Activated naive CD4-positive, alpha-beta T cell treated with anti-CD3 and anti-CD28 coated beads, Interleukin-2, amount 50 U/mL, for 24 hours (primary cell): ENCODE results near the gene DNAH17.
A peak's percentile ranks its signal among the peaks of the same experiment; 100 is the strongest.

ENCODE experiments used
- H3K27ac Mint-ChIP-seq: one replicate; pipeline ENCODE4 v1.8.0; 2021; ENCODE audit warnings: mild to moderate bottlenecking, mixed read lengths
- H3K27me3 Mint-ChIP-seq: one replicate; pipeline ENCODE4 v1.8.0; 2021; ENCODE audit warnings: mixed read lengths
- H3K36me3 Mint-ChIP-seq: one replicate; pipeline ENCODE4 v1.8.0; 2021; ENCODE audit warnings: mixed read lengths
- H3K4me1 Mint-ChIP-seq: one replicate; pipeline ENCODE4 v1.8.0; 2021; ENCODE audit warnings: mixed read lengths
- H3K4me3 Mint-ChIP-seq: one replicate; pipeline ENCODE4 v1.8.0; 2021; ENCODE audit warnings: mild to moderate bottlenecking, mixed read lengths
- H3K9me3 Mint-ChIP-seq: one replicate; pipeline ENCODE4 v1.8.0; 2021; ENCODE audit warnings: mixed read lengths

Gene DNAH17

DNA sequence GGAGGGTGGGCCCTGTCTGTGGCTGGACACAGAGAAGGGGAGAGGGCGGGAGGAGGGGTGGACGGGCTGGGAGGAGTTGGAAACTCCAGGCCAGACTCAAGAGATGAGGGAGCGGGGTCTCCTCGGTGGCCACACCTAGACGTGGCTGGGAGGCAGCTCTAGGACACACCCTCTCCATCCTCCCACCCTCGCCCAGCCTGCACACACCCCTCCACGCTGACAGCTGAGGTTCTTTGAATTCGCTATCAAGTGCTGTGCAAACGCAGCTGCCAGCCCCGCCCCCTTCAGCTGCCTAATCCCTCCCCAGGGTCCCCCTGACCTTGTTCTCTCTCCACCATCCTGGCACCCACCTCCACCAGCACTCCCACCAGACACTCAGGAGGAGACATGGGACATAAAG, 48.7 kb downstream of the DNAH17 start:
- Mint-ChIP-seq H3K36me3 (no peaks in the 10 kb centered on the region), H3K9me3 (no peaks in the 10 kb centered on the region), H3K27me3 (no peaks in the 10 kb centered on the region), H3K27ac (no peak overlapping the region), H3K4me3 (no peak overlapping the region), H3K4me1 (peaks cover 4% of the 10 kb centered on the region)

DNA sequence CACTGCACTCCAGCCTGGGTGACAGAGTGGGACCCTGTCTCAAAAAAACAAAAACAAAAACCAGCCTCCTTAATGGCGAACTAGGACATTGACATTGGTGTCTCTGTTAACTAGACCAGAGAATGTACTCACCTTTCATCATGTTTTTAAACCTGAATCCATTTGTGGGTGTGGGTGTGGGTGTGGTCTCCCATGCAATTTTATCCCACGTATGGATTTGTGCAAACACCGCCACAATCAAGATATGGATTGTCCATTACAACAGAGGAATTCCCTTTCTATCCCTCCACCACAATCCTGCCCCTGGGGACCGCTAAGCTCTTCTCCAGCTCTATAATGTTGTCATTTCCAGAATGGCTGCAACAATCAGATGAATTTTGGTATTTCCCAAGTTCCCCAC, 49.9 kb downstream of the DNAH17 start:
- H3K27me3 Mint-ChIP-seq: no peaks in the 10 kb centered on the region
- H3K9me3 Mint-ChIP-seq: no peaks in the 10 kb centered on the region
- no peaks in the 10 kb centered on the region for H3K36me3 Mint-ChIP-seq
- H3K4me1 Mint-ChIP-seq: no peaks in the 10 kb centered on the region
- H3K27ac Mint-ChIP-seq: no peak overlapping the region
- H3K4me3 Mint-ChIP-seq: no peak overlapping the region

DNA sequence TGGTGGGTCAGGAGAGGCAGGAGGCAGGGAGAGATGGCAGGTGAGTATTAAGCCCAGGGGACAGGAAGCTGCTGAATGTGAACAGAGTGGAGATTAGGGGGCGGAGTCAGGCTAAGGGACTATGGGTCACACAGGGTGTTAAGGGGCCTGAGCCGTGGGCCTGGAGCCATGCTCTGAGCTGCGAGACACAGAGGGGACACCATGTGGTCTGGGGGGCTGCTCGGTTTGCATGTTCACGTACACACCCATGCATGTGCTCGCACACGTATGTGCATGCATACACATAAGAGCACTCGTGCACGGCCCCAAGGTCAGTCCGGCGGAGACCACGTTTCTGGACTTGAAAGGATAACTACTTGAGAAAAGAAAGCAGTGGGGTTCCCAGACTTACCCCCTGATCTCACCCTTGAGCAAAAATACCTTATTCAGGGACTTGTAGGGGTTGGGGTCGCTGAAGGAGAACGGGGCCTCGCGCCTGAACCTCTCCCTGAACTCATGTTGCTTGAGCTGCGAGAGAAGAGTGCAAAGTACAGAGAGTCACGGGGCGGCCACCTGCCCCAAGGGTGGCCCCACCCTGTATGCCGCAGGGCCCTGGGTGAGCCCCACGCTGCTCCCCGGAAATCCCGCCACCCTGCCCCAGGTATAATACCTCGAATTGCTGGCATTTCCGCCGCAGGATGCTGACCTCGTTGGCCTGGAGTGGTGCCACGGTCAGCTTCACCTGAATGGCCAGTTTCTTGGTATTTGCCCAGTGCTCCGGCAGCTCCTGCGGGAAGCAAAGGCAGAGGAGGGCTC, 50.8 kb downstream of the DNAH17 start:
- Mint-ChIP-seq H3K27ac (no peak overlapping the region), H3K27me3 (no peaks in the 10 kb centered on the region), H3K36me3 (no peaks in the 10 kb centered on the region), H3K4me3 (no peak overlapping the region), H3K4me1 (no peaks in the 10 kb centered on the region), H3K9me3 (no peaks in the 10 kb centered on the region)

DNA sequence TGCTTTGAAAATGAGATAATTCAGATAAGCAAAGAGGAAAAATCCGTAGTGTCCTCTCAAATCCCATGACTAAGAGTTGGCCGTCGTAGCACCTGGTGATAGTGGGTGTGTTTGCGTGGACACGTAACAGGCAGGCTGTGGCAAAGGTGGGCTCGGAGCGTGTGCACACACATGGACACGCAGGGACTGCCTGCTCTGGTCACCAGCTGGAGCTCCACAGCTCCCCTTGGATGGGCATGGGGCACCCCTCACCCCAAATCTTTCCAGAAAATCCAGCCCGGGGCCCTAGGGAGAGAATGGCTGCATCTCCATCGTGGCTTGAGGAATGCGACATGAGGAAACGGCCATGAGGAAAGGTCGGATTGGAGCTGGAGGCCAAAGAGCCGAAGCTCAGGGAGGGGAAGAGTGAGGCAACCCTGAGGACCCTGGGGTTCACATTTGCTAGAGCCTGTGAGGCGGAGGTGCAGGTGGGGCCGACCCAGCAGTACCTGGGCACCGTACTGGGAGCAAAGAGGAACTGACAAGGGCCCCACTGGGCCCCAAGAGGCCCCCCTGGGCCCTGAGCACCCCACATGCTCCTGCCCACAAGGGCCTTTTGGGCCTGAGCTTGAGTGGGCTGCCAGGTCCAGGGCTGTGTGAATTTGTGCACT, 51.6 kb downstream of the DNAH17 start:
- no peak overlapping the region for H3K4me3 Mint-ChIP-seq
- H3K9me3 Mint-ChIP-seq: no peaks in the 10 kb centered on the region
- H3K27ac Mint-ChIP-seq: no peak overlapping the region

DNA sequence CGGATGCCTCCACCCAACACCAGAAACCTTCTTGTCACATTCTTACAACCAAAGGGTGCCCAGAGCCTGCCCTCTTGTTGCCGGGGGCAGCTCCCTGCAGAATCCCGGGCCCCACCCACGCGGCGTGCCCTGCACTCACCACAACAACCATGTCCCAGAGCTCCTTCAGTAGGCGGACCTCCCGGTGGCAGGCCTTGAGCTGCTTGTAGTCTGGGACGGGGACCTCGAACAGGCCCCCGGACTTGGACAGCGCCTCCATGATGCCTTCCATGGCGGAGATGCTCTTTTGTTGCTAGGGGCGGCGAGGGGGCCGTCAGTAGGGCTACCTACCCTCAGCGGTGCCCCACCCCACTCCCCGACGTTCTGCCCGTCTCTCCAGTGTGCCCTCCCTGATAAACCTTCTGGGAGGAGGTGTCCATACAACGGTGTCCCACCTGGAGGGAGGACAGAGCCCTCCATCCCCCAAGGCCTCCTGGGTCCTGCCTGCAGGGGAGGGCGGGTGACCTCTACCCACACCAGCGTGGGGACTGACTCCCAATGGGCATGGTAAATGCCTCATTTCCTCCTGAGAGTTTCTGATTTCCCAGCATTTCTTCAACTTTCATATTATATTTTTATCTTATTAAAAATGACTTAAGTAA, 52.2 kb downstream of the DNAH17 start:
- Mint-ChIP-seq H3K4me3 (no peak overlapping the region), H3K36me3 (no peaks in the 10 kb centered on the region), H3K9me3 (no peaks in the 10 kb centered on the region), H3K4me1 (no peaks in the 10 kb centered on the region), H3K27ac (no peak overlapping the region), H3K27me3 (no peaks in the 10 kb centered on the region)

More for the DNA sequence above, 51.6 kb downstream of the DNAH17 start:
- Mint-ChIP-seq H3K4me1 (no peaks in the 10 kb centered on the region), H3K36me3 (no peaks in the 10 kb centered on the region), H3K27me3 (no peaks in the 10 kb centered on the region)

DNA sequence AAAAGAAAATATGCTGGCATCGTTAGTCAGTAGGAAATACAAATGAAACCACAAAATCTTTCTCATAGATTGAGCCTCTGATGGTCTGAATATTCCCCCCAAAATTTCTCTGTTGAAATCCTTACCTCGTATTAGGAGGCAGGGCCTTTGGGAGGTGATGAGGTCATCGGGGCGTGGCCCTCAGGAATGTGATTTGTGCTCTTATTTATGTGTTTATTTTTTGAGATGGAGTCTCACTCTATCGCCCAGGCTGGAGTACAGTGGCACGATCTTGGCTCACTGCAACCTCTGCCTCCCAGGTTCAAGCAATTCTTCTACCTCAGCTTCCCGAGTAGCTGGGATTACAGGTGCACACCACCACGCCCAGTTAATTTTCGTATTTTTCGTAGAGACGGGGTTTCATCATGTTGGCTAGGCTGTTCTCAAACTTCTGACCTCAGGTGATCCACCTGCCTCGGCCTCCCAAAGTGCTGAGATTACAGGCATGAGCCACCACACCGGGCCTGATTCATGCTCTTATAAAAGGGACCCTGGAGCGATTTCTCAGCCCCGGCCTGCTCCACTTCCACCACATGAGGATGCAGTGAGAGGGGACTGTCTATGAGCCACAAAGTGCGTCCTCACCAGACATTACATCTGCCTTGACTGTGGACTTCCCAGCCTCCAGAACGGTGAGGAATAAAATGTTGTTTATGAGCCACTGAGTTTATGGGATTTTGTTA, 53.1 kb downstream of the DNAH17 start:
- H3K4me1 Mint-ChIP-seq: no peaks in the 10 kb centered on the region
- H3K27ac Mint-ChIP-seq: no peak overlapping the region

DNA sequence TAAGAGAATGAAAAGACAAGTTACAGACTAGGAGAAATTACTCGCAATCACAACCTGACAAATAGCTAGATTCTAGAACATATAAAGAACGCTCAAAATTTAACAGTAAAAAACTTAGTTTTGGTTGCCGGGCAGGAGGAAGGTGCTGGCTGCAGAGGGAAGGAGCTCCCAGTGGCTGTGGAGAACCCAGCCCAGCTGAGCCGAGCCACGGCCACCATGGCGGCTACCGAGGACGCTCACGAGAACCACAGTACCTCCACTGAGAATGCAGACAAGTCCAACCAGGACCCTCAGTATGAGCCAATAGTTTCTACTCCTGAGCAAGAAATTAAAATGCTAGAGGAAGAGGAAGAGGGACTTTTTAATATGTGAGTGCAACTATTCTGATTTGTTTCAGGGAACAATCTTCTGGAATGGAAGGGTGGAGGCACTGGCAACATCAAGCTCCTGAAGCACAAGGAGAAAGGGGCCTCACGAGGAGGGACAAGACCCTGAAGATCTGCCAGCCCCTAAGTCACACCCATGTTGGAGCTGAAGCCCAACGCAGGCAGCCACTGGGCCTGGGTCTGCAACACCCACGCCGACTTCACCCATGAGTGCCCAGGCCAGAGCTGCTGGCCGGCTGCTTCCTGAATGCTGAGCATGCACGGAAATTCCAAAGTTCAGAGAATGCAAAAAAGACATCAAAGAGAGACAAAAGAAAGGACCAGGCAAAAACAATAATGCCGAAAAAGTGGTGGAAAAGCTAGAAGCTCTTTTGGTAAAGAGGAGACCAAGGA, 55.0 kb downstream of the DNAH17 start:
- no peaks in the 10 kb centered on the region for H3K4me1 Mint-ChIP-seq
- H3K27me3 Mint-ChIP-seq: no peaks in the 10 kb centered on the region
- no peaks in the 10 kb centered on the region for H3K9me3 Mint-ChIP-seq
- no peak overlapping the region for H3K27ac Mint-ChIP-seq
- no peaks in the 10 kb centered on the region for H3K36me3 Mint-ChIP-seq
- H3K4me3 Mint-ChIP-seq: no peak overlapping the region

More for the DNA sequence above, 53.1 kb downstream of the DNAH17 start:
- H3K27me3 Mint-ChIP-seq: no peaks in the 10 kb centered on the region
- H3K36me3 Mint-ChIP-seq: no peaks in the 10 kb centered on the region
- no peak overlapping the region for H3K4me3 Mint-ChIP-seq
- no peaks in the 10 kb centered on the region for H3K9me3 Mint-ChIP-seq

DNA sequence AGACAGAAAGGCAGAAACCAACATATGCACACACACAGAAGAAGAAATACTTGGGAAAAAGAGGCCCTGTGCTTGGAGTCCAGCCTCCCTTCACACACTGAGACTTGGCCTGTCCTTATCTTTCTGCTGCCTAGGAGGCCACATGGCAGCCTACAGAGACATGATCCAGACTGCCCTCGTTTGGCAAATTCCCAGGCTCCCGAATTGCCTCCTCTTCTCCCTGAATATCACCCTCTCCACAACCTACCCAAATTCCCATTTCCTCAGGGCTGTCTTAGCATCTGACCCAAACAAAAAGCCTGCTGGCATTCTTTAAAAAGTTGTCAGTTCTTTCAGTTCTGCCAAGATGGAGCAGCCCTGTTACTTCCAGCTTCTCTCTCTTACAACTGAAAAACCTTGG, 59.8 kb downstream of the DNAH17 start:
- Mint-ChIP-seq H3K4me1 (no peaks in the 10 kb centered on the region), H3K9me3 (no peaks in the 10 kb centered on the region), H3K4me3 (no peak overlapping the region), H3K27ac (peak overlapping the region; percentile 32), H3K27me3 (peaks cover 1% of the 10 kb centered on the region), H3K36me3 (no peaks in the 10 kb centered on the region)

DNA sequence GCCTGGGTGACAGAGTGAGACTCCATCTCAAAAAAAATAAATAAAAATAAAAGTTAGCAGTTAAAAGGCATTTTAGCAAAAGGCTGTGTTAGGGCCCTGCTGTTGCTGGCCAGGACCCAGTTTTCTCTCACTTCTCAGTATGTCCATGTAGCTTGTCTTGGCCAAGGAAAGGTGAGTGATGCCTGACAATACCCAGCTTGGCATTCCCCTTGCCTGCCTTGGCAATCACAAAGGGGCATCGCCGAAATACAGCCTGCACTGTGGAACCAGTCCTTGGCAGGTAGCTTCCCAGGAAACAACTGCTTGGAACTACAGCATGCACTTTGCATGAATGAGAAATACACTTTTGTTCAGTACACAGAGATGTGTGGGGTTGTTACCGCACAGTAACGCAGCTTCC, 61.7 kb downstream of the DNAH17 start:
- Mint-ChIP-seq H3K36me3 (no peaks in the 10 kb centered on the region), H3K27me3 (peaks cover 1% of the 10 kb centered on the region), H3K4me3 (no peak overlapping the region), H3K9me3 (no peaks in the 10 kb centered on the region), H3K4me1 (no peaks in the 10 kb centered on the region), H3K27ac (no peak overlapping the region)

DNA sequence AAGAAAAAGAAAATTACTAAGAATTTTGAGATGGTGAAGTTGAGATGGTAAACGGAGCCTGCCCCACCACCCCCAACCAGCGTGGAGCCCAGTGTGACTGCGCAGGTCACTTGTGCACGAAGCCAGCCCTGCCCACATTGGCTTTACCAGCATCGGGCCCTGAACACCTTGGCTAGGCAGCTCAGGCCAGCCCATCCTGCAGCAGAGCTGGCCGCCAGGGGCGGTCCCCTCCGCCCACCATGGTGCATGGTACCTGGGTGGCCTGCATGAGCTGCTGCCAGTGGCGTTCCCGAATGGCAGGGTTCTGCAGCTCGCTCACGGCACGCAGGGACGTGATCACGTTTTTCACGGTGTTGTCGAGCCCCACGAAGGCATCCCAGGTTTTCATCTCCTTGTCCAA, 62.7 kb downstream of the DNAH17 start:
- Mint-ChIP-seq H3K4me1 (no peaks in the 10 kb centered on the region), H3K27ac (no peak overlapping the region), H3K27me3 (peaks cover 1% of the 10 kb centered on the region), H3K9me3 (no peaks in the 10 kb centered on the region), H3K36me3 (no peaks in the 10 kb centered on the region), H3K4me3 (no peak overlapping the region)

DNA sequence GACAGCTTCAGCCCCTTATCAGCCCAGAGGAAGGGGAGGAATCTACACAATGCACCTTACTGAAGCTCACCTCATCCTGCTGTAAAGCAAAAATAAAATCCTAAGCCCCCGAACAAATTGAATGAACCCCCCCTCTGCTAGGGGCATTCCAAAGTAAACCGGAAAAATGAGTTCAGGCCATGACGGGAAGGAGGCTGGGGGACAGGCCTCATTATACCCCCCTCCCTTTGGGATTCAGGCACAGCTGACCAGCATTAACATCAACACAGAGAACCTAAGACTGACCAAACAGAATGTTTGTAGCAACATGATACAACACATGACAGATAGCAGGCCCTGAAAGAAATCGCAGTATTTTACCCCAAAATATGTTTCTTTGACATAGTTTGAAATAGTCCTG, 64.2 kb downstream of the DNAH17 start:
- Mint-ChIP-seq H3K27me3 (peaks cover 1% of the 10 kb centered on the region), H3K4me3 (no peak overlapping the region), H3K27ac (no peak overlapping the region), H3K4me1 (no peaks in the 10 kb centered on the region), H3K9me3 (no peaks in the 10 kb centered on the region), H3K36me3 (no peaks in the 10 kb centered on the region)

DNA sequence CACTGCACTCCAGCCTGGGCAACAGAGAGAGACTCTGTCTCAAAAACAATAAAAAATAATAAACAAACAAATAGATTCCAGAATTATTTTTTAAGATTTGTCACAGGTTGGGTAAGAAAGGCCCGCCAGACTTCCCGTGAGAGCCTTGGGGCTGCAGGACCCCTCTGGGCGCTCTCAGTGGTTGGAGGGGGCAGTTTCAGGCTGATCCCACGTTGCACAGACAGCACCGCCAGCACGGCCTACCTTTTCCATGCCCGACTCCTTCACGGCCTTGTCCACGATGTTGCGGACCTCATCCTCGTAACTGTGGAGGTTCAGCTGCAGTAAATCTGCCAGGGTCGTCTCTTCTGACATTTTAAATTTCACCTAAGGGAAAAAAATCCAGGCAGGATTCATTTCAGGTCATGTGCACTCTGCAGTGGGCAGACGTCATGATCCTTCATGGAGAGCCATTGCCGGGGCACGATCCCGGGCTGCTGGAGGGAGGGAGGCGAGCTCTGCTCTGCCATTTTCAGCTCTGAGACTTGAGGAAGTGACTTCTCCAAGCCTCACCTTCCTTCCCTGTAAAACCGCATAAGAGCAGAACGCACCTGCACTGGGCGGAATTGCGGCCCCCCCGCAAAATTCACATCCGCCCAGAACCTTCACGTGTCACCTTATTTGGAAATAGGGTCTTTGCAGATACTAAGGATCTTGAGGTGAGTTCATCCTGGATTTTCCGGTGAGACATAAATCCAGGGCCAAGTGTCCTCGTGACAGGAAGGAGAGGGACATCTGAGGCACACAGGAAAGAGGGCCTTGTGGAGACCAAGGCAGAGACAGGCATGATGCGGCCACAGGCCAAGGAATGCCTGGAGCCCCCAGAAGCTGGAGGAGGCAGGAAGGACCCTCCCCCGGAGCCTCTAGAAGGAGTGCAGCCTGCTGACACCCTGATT, 66.8 kb downstream of the DNAH17 start:
- H3K27me3 Mint-ChIP-seq: no peaks in the 10 kb centered on the region
- no peak overlapping the region for H3K4me3 Mint-ChIP-seq
- H3K4me1 Mint-ChIP-seq: no peaks in the 10 kb centered on the region
- no peaks in the 10 kb centered on the region for H3K36me3 Mint-ChIP-seq
- no peak overlapping the region for H3K27ac Mint-ChIP-seq
- H3K9me3 Mint-ChIP-seq: no peaks in the 10 kb centered on the region

DNA sequence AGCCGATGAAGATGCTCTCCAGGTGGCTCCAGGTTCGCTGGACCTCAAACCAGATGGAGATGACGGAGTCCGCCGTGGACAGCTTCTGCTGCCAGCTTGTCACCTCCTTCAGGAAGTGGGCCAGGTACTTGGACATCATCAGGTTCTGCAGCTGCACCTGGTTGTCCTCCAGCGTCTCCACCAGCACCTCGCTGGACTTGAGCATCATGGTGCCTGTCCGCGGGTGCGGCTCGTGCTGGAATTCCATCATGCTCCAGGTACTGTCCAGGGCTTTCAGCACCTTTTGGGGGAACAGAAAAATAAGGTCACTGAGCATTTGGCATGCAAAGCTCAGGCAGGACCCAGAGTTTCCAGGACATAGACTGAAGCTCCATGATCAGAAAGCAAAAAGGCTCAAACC, 69.7 kb downstream of the DNAH17 start:
- H3K27me3 Mint-ChIP-seq: no peaks in the 10 kb centered on the region

More for the DNA sequence above, 69.7 kb downstream of the DNAH17 start:
- H3K27ac Mint-ChIP-seq: no peak overlapping the region
- H3K4me3 Mint-ChIP-seq: no peak overlapping the region
- no peaks in the 10 kb centered on the region for H3K36me3 Mint-ChIP-seq
- no peaks in the 10 kb centered on the region for H3K9me3 Mint-ChIP-seq
- H3K4me1 Mint-ChIP-seq: no peaks in the 10 kb centered on the region
